Activated naive CD4-positive, alpha-beta T cell treated with anti-CD3 and anti-CD28 coated beads for 36 hours (primary cell): ENCODE data around the gene ARL15. TPM values are rescaled to one million over a fixed set of nuclear protein-coding genes. Genes with fewer than 3 reads are reported as not detected.

Experiments used
- CTCF ChIA-PET: fragments of 350-600 bp; sonication (Branson Sonifier 250); formaldehyde crosslinking; loops from one replicate; lab custom pipeline; 2021; ENCODE audit warnings: antibody characterized with exemption; lab: Charles Lee
- DNase-seq: peaks from one replicate; pipeline ENCODE4 v3.0.0-alpha.2; 2020
- H3K27ac Mint-ChIP-seq: one replicate; pipeline ENCODE4 v1.8.0; 2021; ENCODE audit warnings: mild to moderate bottlenecking, mixed read lengths
- H3K27me3 Mint-ChIP-seq: one replicate; pipeline ENCODE4 v1.8.0; 2021; ENCODE audit warnings: low read depth, mixed read lengths
- H3K36me3 Mint-ChIP-seq: one replicate; pipeline ENCODE4 v1.8.0; 2021; ENCODE audit warnings: low read depth, mixed read lengths
- H3K4me1 Mint-ChIP-seq: one replicate; pipeline ENCODE4 v1.8.0; 2021; ENCODE audit warnings: low read depth, mixed read lengths
- H3K4me3 Mint-ChIP-seq: one replicate; pipeline ENCODE4 v1.8.0; 2021; ENCODE audit warnings: mild to moderate bottlenecking, moderate library complexity, mixed read lengths
- H3K9me3 Mint-ChIP-seq: one replicate; pipeline ENCODE4 v1.8.0; 2021; ENCODE audit warnings: mixed read lengths
- intact Hi-C: fragments of 100-400 bp; cut with micrococcal nuclease; formaldehyde crosslinking; loops from one replicate; pipeline ENCODE4 v1.15.1; 2023
- total RNA-seq, 2 experiments: library from RNA; stranded (reverse); gene quantifications; one replicate each; pipeline ENCODE4 v1.2.3, GENCODE V29; 2021

Gene ARL15
- total RNA-seq, 2 experiments from 2014 or later, result 6.7 to 7.0 TPM

- no peak for DNase-seq
- no peak overlapping the region for H3K27ac Mint-ChIP-seq
- intact Hi-C loops, result no loop called here
- no peaks in the 10 kb centered on the region for H3K9me3 Mint-ChIP-seq
- no peak overlapping the region for H3K4me3 Mint-ChIP-seq
- peaks cover 17% of the 10 kb centered on the region for H3K36me3 Mint-ChIP-seq
- H3K27me3 Mint-ChIP-seq, result no peaks in the 10 kb centered on the region
- CTCF ChIA-PET, result no interaction called here
- no peaks in the 10 kb centered on the region for H3K4me1 Mint-ChIP-seq
Observed at GRCh38 chr5:54109626-54110330, 200.6 kb downstream of the ARL15 start.

DNA sequence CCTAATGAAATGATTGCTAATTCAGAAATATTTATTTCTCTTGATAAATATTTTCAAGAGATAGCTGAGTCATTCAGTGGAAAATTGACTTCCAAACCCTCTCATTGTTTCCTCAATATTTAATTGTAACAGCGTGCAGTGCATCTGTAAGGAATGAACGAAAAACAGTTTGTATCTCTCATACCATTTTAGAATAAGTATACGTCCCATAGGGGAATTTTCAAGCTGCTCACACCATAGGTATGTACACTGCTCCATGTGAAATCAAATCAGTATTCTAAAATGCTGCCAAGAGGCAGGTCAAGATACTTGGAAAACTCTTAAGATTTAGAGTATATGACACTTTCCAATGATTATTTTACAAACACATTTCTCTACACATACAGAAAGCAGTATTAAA lies 202.2 kb downstream of the ARL15 start:
- CTCF ChIA-PET, result interaction anchor here (0.5 kb wide), 1 partner anchor 862 kb away, joined by 3 read pairs; no protein-coding TSS in a partner anchor
- no peaks in the 10 kb centered on the region for H3K27me3 Mint-ChIP-seq
- H3K36me3 Mint-ChIP-seq, result peaks cover 15% of the 10 kb centered on the region
- intact Hi-C loops, result no loop called here
- H3K27ac Mint-ChIP-seq, result no peak overlapping the region
- no peaks in the 10 kb centered on the region for H3K9me3 Mint-ChIP-seq
- H3K4me3 Mint-ChIP-seq, result no peak overlapping the region
- no peaks in the 10 kb centered on the region for H3K4me1 Mint-ChIP-seq
- DNase-seq, result no peak

GRCh38 chr5:54103871-54104270 lies 206.5 kb downstream of the ARL15 start:
- intact Hi-C loops, result no loop called here
- no peak for DNase-seq
- no peaks in the 10 kb centered on the region for H3K27me3 Mint-ChIP-seq
- CTCF ChIA-PET, result no interaction called here
- H3K36me3 Mint-ChIP-seq, result peaks cover 10% of the 10 kb centered on the region
- no peaks in the 10 kb centered on the region for H3K9me3 Mint-ChIP-seq
- H3K27ac Mint-ChIP-seq, result no peak overlapping the region
- H3K4me3 Mint-ChIP-seq, result no peak overlapping the region
- H3K4me1 Mint-ChIP-seq, result no peaks in the 10 kb centered on the region

DNA sequence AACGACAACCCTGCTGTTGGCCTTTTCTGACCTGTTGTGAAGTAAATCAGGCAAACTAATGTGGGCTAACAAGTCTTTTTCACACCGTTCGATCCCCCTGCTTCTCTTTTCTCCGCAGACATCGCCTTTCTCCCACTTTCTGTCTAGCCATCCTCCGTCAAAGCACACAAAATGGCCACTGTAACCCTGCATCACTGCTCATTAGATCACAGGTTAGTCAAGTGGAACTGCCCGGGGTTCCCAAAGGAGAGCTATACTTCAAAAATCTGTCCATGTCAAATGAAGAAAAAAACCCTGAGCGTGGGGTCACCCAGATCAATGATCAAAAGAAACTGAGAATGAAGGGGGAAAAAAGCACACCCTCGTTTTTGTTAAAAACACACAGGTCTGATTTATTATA lies 212.1 kb downstream of the ARL15 start:
- no peak overlapping the region for H3K27ac Mint-ChIP-seq
- no peaks in the 10 kb centered on the region for H3K9me3 Mint-ChIP-seq
- CTCF ChIA-PET, result no interaction called here
- no peak overlapping the region for H3K4me3 Mint-ChIP-seq
- no peak for DNase-seq
- intact Hi-C loops, result no loop called here
- H3K4me1 Mint-ChIP-seq, result no peaks in the 10 kb centered on the region
- H3K27me3 Mint-ChIP-seq, result no peaks in the 10 kb centered on the region
- peaks cover 3% of the 10 kb centered on the region for H3K36me3 Mint-ChIP-seq

DNA sequence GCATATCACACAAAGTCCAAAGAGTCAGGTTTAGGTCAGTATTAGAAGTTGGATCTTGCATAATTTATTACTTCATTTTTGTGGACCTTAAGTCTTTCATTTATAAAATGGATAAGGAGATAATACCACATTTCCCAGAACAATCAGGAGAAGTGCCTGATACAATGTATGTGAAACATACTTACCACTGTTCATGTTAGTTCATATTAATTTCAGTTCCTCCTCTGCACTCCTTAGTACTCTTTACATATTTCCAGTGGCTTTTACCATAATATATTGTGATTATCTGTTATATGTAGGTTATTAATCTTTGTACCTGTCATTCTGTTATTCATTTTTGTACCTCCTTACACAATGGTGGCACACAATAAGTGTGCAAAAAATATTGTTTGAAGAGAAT lies 214.4 kb downstream of the ARL15 start:
- no peak for DNase-seq
- CTCF ChIA-PET, result no interaction called here

GRCh38 chr5:54094706-54095105 lies 215.7 kb downstream of the ARL15 start:
- no peaks in the 10 kb centered on the region for H3K4me1 Mint-ChIP-seq
- no peak overlapping the region for H3K4me3 Mint-ChIP-seq
- no peaks in the 10 kb centered on the region for H3K9me3 Mint-ChIP-seq
- H3K36me3 Mint-ChIP-seq, result peaks cover 4% of the 10 kb centered on the region
- CTCF ChIA-PET, result no interaction called here
- DNase-seq, result no peak
- intact Hi-C loops, result no loop called here
- no peaks in the 10 kb centered on the region for H3K27me3 Mint-ChIP-seq
- H3K27ac Mint-ChIP-seq, result no peak overlapping the region

More for the DNA sequence above, 214.4 kb downstream of the ARL15 start:
- Mint-ChIP-seq H3K27me3 (no peaks in the 10 kb centered on the region), H3K4me3 (no peak overlapping the region), H3K9me3 (no peaks in the 10 kb centered on the region), H3K4me1 (no peaks in the 10 kb centered on the region), H3K36me3 (peaks cover 4% of the 10 kb centered on the region), H3K27ac (no peak overlapping the region)
- intact Hi-C loops, result no loop called here

DNA sequence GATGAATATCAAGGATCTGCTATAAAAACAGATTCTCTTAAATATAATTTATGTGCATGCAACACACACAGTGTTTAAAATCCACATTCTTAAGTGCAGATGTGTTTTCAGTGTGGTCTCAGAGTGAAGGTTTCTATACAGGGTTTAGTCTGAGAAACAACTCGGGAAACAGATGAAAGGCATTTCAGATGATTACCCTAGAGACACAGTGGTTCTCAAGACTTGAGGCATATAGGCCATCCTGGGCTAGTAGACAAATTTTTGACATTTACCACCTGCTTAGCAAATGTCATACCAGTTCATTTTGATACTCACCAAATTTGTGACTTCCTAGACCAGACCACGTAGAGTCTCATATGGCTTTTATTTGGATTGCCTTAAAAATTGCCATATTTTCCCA lies 216.5 kb downstream of the ARL15 start:
- H3K4me1 Mint-ChIP-seq, result no peaks in the 10 kb centered on the region
- intact Hi-C loops, result no loop called here
- H3K27me3 Mint-ChIP-seq, result no peaks in the 10 kb centered on the region
- CTCF ChIA-PET, result no interaction called here
- no peak overlapping the region for H3K4me3 Mint-ChIP-seq
- no peak for DNase-seq
- H3K36me3 Mint-ChIP-seq, result peaks cover 4% of the 10 kb centered on the region
- H3K27ac Mint-ChIP-seq, result no peak overlapping the region
- no peaks in the 10 kb centered on the region for H3K9me3 Mint-ChIP-seq

DNA sequence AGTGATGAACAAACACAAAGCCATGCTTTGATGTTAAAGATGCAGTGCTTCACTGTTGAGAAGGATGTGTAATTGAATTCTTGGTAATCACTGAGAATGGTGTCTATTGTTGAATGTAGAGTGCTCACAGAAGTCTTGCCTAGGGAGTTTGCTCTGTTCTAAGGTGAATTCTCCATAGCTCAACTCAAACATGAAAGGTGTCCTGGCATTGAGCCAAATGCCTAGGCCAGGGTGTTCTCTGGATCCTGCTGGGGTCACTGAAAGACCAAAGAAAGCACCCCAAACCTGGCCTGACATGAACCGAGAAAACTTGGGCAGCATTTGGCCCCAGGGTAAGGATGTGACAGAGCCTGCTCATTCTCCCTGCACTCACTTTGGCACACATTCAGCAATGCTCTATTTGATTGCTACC lies 217.3 kb downstream of the ARL15 start:
- Mint-ChIP-seq H3K27me3 (no peaks in the 10 kb centered on the region), H3K4me3 (no peak overlapping the region), H3K36me3 (peaks cover 3% of the 10 kb centered on the region), H3K9me3 (no peaks in the 10 kb centered on the region), H3K27ac (no peak overlapping the region), H3K4me1 (no peaks in the 10 kb centered on the region)
- intact Hi-C loops, result no loop called here
- DNase-seq, result no peak
- CTCF ChIA-PET, result no interaction called here

GRCh38 chr5:54091307-54092130 lies 218.9 kb downstream of the ARL15 start:
- Mint-ChIP-seq H3K9me3 (no peaks in the 10 kb centered on the region), H3K36me3 (peaks cover 6% of the 10 kb centered on the region), H3K27ac (no peak overlapping the region), H3K4me1 (no peaks in the 10 kb centered on the region), H3K27me3 (no peaks in the 10 kb centered on the region), H3K4me3 (no peak overlapping the region)
- intact Hi-C loops, result no loop called here
- no peak for DNase-seq
- CTCF ChIA-PET, result no interaction called here

DNA sequence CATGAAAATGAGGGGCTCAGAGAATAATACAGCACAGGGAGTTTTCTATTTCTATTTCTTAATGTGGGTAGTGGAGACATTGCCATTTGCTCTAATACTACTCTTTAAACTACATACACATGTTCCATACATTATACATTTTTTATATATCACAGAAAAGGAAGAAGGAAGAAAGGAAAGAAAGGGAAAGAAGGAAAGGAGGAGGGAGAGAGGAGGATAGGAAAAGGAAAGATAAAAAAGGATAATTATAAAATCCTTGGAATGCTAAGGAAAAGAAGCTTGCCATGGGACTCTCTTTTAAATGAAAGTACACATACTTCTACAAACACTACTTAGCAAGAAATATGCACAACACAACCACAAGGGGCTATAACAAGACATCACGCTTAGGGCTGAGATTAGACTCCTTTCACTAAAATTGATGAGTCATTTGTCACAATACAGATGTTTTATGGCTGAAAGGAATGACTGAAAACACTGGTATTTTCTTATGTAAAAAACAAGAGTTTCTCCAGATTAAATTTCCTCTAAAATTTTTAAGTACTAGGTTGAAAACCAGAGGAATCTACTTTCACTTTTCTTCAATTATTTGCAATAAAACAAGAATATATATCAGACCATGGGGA lies 219.8 kb downstream of the ARL15 start:
- Mint-ChIP-seq H3K27ac (no peak overlapping the region), H3K9me3 (no peaks in the 10 kb centered on the region), H3K36me3 (peaks cover 7% of the 10 kb centered on the region), H3K4me1 (no peaks in the 10 kb centered on the region), H3K4me3 (no peak overlapping the region), H3K27me3 (no peaks in the 10 kb centered on the region)
- CTCF ChIA-PET, result no interaction called here
- no peak for DNase-seq
- intact Hi-C loops, result no loop called here

- CTCF ChIA-PET, result no interaction called here
- DNase-seq, result no peak
- Mint-ChIP-seq H3K4me3 (no peak overlapping the region), H3K4me1 (no peaks in the 10 kb centered on the region), H3K36me3 (peaks cover 10% of the 10 kb centered on the region), H3K9me3 (no peaks in the 10 kb centered on the region), H3K27ac (no peak overlapping the region), H3K27me3 (no peaks in the 10 kb centered on the region)
- intact Hi-C loops, result no loop called here
Observed at GRCh38 chr5:54088081-54088480, 222.3 kb downstream of the ARL15 start.

- CTCF ChIA-PET, result no interaction called here
- DNase-seq, result no peak
- Mint-ChIP-seq H3K27me3 (no peaks in the 10 kb centered on the region), H3K4me3 (no peak overlapping the region), H3K27ac (no peak overlapping the region), H3K36me3 (peaks cover 12% of the 10 kb centered on the region), H3K4me1 (no peaks in the 10 kb centered on the region), H3K9me3 (no peaks in the 10 kb centered on the region)
- intact Hi-C loops, result no loop called here
Observed at GRCh38 chr5:54087436-54087835, 222.9 kb downstream of the ARL15 start.
